Measurements from ENCODE around the gene PITRM1.

Gene PITRM1

GRCh38 chr10:3148994-3149393 is 23.6 kb downstream of the PITRM1 start:
- no peak for DNase-seq (ENCODE audit: extremely low read depth, low read depth)
- no peak for TF ChIP-seq CTCF (IDR thresholded peaks at IDR 0.05; ENCODE audit: low read depth, low read length)

DNA sequence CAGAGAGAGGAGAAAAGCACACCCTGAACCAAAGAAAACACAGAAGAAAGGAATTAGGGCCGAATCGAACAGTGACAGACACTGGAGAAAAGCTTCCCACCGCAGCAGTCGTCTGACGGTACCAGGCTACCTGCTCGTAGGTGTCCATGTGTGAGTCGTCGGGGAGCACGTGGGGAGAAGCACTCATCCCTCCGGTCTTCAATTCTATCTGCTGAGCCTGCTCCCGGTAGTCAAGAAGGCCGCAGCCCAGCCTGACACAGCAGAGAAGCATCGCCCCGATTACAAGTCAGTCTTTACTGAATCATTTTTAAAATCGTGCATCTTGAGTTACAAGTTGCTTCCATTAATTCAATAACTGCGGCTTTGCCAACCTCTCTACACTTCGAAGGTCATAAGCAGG is 24.5 kb downstream of the PITRM1 start:
- no peak for TF ChIP-seq CTCF (IDR thresholded peaks at IDR 0.05; ENCODE audit: low read depth, low read length)
- no peak for DNase-seq (ENCODE audit: extremely low read depth, low read depth)

GRCh38 chr10:3147117-3147820 is 25.3 kb downstream of the PITRM1 start:
- TF ChIP-seq CTCF (IDR thresholded peaks at IDR 0.05; ENCODE audit: low read depth, low read length): no peak
- DNase-seq (ENCODE audit: extremely low read depth, low read depth): no peak

DNA sequence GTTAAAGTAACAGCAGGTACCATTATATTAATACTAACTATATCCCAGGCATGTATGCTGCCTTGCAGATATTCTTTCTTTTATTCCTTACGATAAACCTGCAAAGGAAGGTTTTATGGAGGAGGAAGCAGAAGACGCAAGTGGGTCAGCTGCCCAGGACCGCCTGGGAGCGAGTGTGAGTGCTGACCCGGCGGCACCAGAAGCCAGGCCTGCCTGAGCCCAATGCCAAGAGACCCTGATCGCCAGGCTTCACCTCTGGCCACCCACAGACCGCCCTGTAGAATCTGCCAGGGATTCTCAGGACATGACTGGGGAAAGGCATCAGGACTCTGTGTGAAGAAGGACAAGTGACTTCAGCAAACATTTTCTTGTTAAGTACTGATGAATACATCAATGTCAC is 26.3 kb downstream of the PITRM1 start:
- DNase-seq (ENCODE audit: extremely low read depth, low read depth): no peak
- TF ChIP-seq CTCF (IDR thresholded peaks at IDR 0.05; ENCODE audit: low read depth, low read length): no peak

GRCh38 chr10:3145366-3145765 is 27.2 kb downstream of the PITRM1 start:
- TF ChIP-seq CTCF (IDR thresholded peaks at IDR 0.05; ENCODE audit: low read depth, low read length): no peak
- no peak for DNase-seq (ENCODE audit: extremely low read depth, low read depth)

DNA sequence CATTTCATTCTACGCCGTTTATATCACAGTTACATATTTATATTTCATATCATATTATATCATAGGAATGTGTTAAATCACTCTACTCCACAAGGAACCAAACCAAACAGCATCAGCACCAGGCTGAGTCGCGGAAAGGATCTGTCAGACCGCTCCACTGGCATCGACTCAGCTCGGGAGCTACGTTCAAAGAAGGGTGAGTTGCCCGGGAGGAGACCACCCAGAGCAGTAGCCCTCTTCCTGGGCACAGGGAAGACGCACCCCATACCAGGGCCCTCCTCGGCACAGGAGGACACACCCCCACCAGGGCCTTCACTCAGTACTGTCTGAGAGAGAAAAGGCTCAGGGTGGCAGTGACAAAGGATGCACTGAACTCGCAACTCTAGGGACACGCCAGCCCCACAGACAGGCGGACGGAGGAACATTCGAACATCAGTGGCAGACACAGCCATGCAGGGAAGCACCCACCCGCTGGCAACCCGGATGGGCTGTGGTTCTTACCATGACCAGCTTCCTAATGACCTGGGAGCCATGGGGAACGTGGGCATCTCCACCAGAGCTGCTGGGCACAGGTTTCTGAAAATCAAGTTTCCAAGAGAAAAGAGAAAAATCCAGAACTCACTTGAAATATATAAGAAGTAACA is 28.7 kb downstream of the PITRM1 start:
- no peak for TF ChIP-seq CTCF (IDR thresholded peaks at IDR 0.05; ENCODE audit: low read depth, low read length)
- no peak for DNase-seq (ENCODE audit: extremely low read depth, low read depth)

DNA sequence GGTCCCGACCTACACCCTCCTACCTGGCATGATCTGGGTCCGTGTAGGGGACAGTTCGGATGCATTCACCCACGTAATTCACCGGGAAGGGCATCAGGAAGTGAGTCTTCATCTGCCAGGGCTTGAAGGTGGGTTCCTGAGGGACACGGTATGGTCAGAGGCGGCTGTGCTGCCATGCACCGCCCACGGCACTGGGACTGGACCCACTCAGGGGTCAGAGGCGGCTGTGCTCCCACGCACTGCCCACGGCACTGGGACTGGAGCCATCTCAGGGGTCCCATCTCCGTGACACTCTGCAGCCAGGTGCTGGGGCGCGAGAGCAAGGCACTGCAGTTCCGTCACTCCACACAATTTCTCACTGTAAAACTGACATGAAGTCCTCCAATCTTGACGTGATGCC is 29.2 kb downstream of the PITRM1 start:
- DNase-seq (ENCODE audit: extremely low read depth, low read depth): no peak
- no peak for TF ChIP-seq CTCF (IDR thresholded peaks at IDR 0.05; ENCODE audit: low read depth, low read length)
